VCaP (cell line): ENCODE results near the gene APBA2.

Source experiments
- H3K27ac ChIP-seq: fragments of 450-650 bp; 2 replicates; pipeline ENCODE4 v1.5.1; 2017
- TF ChIP-seq, protein P1 (sequence below): fragments of 450-650 bp; conservative IDR thresholded peaks from 2 replicates; pipeline ENCODE4 v1.5.1; 2017; ENCODE audit warnings: mild to moderate bottlenecking, moderate library complexity

The APBA2 gene

DNA sequence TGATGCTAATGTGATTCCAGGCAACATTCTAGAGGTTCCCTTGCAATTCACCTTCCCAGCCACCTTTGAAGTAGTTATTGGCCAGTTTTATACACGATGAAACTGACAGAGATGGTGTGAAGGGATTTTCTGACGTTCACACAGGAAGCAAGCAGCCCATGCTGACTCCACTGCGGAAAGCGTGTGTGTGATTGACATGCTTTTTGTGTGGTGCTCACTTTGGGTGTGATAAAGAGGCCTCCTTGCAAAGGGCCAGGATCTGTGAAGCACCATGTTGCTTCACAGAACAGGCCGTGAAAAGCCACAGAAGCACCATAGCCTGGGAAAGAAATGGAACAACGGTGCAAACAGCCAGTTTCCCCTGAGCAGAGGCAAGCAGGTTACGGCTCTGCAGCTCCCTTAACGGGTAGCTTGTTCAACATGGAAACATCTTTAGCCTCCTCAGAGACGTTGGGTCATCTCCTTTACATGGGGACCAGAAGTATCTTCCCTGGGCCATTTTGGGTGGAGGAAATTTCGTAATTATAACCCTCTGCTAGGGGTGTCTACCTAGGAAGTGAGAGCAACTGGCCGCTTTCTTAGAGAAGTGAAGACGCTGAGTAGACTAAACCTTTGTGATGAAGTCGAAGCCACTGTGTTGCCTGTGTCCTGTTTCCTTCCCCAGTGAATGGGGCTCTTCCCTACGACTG is 108.5 kb downstream of the APBA2 start:
- no peak overlapping the region for H3K27ac ChIP-seq
- TF ChIP-seq, protein P1, sequence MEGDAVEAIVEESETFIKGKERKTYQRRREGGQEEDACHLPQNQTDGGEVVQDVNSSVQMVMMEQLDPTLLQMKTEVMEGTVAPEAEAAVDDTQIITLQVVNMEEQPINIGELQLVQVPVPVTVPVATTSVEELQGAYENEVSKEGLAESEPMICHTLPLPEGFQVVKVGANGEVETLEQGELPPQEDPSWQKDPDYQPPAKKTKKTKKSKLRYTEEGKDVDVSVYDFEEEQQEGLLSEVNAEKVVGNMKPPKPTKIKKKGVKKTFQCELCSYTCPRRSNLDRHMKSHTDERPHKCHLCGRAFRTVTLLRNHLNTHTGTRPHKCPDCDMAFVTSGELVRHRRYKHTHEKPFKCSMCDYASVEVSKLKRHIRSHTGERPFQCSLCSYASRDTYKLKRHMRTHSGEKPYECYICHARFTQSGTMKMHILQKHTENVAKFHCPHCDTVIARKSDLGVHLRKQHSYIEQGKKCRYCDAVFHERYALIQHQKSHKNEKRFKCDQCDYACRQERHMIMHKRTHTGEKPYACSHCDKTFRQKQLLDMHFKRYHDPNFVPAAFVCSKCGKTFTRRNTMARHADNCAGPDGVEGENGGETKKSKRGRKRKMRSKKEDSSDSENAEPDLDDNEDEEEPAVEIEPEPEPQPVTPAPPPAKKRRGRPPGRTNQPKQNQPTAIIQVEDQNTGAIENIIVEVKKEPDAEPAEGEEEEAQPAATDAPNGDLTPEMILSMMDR, result no peak

DNA sequence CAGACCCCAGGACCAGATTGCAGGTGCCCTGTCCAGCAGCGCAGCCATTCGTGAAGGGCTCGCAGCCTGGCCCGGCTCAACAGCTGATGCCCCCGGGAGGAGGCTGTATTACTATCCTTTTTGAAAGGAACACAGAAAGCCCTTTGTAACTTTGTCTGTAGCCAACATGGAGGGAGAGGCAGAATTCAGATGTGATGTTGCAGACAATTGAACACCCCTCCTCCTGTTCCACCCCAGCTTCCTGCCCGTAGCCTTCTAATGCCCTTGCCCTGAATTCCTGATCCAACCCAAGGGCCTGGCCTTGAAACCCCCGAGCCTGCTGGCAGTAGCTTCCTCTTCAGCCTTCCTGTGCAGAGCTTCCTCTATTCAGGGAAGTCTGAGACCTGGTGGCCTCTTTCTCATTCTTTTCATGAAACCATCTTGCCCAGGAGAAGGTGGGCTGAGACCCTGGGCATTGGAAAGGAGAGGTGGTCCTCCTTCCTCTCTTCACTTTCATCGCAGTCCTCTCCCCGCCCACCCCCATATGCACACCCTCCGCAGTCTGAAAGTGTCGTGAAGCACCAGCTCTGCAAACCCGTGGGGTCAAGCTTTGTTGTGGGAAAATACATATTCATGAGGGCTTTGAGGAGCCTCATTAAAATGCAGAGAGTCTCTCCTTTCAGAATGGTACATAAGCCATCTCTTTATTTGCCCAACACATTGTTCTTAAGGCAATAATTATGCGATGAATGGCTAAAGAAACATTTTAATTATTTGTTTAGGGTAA is 109.2 kb downstream of the APBA2 start:
- no peak overlapping the region for H3K27ac ChIP-seq

DNA sequence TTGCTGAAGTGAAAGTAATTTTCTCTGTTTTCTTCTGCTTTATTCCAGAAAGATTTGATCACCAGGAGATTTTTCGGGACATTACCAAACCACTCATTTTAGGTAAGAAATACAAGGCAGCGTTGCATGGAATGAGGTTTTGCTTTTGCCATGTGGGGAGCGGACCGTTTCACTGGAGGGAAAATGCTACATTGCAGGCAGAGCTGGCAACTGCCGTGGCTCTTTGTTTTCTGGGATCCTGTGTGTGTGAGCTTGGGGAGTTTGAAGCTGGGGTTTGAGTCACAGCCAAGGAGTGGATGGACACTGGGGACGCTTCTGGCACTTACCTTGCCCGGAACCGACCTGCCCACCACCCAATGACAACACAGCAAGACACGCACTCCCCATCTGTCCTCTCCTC is 109.9 kb downstream of the APBA2 start:
- no peak overlapping the region for H3K27ac ChIP-seq
- TF ChIP-seq, protein P1, result no peak

More for the DNA sequence above, 109.2 kb downstream of the APBA2 start:
- TF ChIP-seq, protein P1, result no peak

DNA sequence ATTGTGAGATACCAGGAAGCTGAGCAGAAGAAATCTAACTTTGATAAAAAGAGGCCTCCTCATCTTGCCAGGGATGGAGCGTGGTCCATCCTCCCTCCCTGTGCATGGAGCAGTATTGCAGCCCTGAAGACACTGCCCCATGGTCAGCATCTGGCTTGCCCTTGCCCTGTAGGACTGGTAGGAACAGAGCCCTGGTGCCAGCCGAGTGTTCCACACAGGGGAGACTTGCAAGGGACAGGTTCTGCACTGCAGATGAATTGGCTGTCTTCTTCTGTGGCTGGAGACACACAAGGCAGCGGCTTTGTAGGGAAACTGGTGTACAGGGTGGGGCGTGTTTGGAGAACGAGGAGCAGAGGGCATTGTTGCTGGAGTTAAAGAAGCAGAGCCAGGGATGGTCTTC is 110.5 kb downstream of the APBA2 start:
- no peak overlapping the region for H3K27ac ChIP-seq
- TF ChIP-seq, protein P1, result no peak

DNA sequence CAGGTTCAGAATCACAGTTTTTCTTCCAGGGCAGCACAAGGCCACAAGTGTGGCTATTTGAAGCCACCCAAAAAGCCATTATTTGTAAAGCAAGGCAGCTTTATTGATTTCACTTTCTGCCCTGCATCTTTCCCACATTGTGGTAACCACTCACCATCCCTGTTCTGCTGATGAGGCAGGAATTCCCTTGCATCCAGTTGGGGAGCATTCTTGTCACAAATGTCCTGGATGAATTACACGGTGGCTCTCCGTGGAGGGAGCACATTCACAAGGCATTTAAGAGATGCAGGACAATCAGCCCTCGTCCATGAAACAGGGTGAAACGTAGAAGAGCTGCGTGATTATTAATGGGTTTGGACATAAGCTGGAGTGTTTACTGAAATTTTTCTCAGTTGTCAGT is 111.2 kb downstream of the APBA2 start:
- TF ChIP-seq, protein P1, result no peak
- no peak overlapping the region for H3K27ac ChIP-seq

DNA sequence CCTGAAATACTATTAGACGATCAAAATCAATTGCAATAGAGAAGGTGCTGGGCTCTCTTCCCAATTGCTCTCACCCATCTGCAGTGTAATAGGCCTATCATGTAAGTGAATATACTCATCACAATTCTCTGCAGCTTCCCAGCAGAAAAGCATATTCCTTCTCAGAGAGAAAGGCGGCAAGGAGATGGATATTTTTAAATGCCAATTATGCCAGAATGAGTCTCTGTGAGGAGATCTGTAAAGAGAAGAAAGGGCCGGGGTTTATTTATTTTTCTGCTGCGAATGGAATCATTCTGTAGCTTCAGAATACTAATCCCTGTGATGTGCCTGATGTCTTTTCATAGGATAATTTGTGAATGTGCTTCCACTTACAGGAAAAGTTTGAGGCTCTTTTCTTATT is 112.0 kb downstream of the APBA2 start:
- TF ChIP-seq, protein P1, result no peak
- no peak overlapping the region for H3K27ac ChIP-seq

DNA sequence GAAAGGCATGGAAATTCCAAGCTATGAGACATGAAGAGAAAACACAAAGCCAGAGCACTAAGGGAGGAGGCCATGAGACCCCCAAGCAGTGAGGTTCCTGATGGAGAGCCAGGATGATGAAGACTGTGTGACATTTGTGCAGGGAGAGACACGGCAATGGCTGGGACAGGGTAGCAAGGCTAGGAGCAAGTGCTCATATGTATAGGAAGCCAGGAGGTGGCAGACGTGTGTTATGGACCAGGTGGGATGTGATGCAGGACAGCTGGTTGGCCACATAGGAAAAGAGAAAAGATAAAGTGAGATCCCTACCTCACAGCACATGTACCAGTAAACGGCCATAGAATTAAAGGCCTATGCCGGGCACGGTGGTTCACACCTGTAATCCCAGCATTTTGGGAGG is 112.7 kb downstream of the APBA2 start:
- H3K27ac ChIP-seq, result no peak overlapping the region
- TF ChIP-seq, protein P1, result no peak
